Fibroblast of lung (primary cell): Measurements from ENCODE around the gene EXPH5.

Experiments used
- CTCF ChIP-seq, 2 donors: IDR thresholded peaks in 1 of 2; conservative IDR thresholded peaks in 1 of 2; 1 replicate in 1 of 2; 2 replicates in 1 of 2; pipeline ENCODE4 v1.5.1; 2011 to 2012; ENCODE audit warnings: low read length in 2 of 2, control low read depth in 1 of 2, inconsistent platforms in 1 of 2, low read depth in 1 of 2, mild to moderate bottlenecking in 1 of 2
- EZH2 ChIP-seq: IDR thresholded peaks from 2 replicates; pipeline ENCODE4 v1.5.1; 2012; ENCODE audit warnings: low read length, control low read depth, mild to moderate bottlenecking; ENCODE audit errors: missing control alignments

- TF ChIP-seq CTCF (conservative IDR thresholded peaks at IDR 0.05 in 1 of 2, IDR thresholded peaks at IDR 0.05 in 1 of 2; ENCODE audit: low read depth in 1 of 2, low read length in 2 of 2) (no peak), EZH2 (no peak)
Observed at GRCh38 chr11:108467091-108467823, 126.3 kb downstream of the EXPH5 start, which contains the start of gene C11orf65.
